Tibial nerve (tissue), 4 donors: ENCODE results near the gene WNT4.

Experiments used
- EP300 ChIP-seq, 2 donors: sonication (generic); formaldehyde crosslinking; IDR thresholded peaks; one replicate each; pipeline ENCODE4 v1.6.1; 2017; ENCODE audit warnings: antibody characterized with exemption in 2 of 2, mild to moderate bottlenecking in 1 of 2
- POLR2A ChIP-seq, 2 donors: fragments of 450-650 bp; IDR thresholded peaks; one replicate each; pipeline ENCODE4 v1.6.1; 2017; ENCODE audit warnings: antibody characterized with exemption in 2 of 2, mild to moderate bottlenecking in 2 of 2, moderate library complexity in 2 of 2
- TF ChIP-seq, protein P1 (sequence below), 5 experiments: fragments of 200-600 bp in 3 of 5; fragments of 450-650 bp in 2 of 5; sonication (generic) in 3 of 5; IDR thresholded peaks; one replicate each; pipeline ENCODE4 v1.5.1; 2016 to 2019; ENCODE audit warnings: antibody characterized with exemption in 5 of 5, mild to moderate bottlenecking in 3 of 5, moderate library complexity in 2 of 5

DNA sequence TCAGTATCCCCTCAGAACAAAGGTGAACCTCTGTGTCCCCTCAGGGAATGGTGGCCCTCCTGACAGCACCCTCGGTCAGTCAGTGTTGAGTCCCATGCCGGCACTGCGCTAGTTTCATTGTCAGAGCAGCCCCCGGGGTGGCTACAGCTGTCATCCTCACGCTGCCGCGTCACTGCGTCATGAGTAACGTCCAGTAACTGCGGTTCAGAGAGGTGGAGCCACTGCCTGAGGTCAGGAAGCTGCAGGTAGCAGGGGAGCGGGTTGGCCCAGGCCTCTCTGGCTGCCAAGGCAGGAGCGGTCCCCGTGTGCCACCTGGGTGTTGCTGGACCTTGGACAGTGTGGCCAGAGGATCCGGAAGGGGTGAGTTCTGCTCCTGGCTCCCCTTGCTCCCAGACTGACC, 20.2 kb upstream of the WNT4 start:
- TF ChIP-seq POLR2A (IDR thresholded peaks at IDR 0.05), result no peak
- no peak for TF ChIP-seq EP300 (IDR thresholded peaks at IDR 0.05)
- TF ChIP-seq, protein P1, sequence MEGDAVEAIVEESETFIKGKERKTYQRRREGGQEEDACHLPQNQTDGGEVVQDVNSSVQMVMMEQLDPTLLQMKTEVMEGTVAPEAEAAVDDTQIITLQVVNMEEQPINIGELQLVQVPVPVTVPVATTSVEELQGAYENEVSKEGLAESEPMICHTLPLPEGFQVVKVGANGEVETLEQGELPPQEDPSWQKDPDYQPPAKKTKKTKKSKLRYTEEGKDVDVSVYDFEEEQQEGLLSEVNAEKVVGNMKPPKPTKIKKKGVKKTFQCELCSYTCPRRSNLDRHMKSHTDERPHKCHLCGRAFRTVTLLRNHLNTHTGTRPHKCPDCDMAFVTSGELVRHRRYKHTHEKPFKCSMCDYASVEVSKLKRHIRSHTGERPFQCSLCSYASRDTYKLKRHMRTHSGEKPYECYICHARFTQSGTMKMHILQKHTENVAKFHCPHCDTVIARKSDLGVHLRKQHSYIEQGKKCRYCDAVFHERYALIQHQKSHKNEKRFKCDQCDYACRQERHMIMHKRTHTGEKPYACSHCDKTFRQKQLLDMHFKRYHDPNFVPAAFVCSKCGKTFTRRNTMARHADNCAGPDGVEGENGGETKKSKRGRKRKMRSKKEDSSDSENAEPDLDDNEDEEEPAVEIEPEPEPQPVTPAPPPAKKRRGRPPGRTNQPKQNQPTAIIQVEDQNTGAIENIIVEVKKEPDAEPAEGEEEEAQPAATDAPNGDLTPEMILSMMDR (IDR thresholded peaks at IDR 0.05), result no peak
